Measurements from ENCODE around the gene ZNF436. TPM values are rescaled to one million over a fixed set of nuclear protein-coding genes. Genes with fewer than 3 reads are reported as not detected.
"Not testable (repeated sequence)": the region's sequence is repeated elsewhere in the genome, so short reads cannot be mapped to it uniquely, and the experiment has no call there.

ZNF436 gene
- total RNA-seq, 2 experiments from 2014 or later = 3.7 to 4.4 TPM

- H3K36me3 Mint-ChIP-seq = peaks cover 58% of the 10 kb centered on the region
- no peak overlapping the region for H3K4me3 Mint-ChIP-seq
- H3K27ac Mint-ChIP-seq = no peak overlapping the region
- no peaks in the 10 kb centered on the region for H3K27me3 Mint-ChIP-seq
- DNase-seq = no peak
- H3K4me1 Mint-ChIP-seq = peaks cover 21% of the 10 kb centered on the region
- no peaks in the 10 kb centered on the region for H3K9me3 Mint-ChIP-seq
Measured at GRCh38 chr1:23330846-23331245, 38.8 kb downstream of the ZNF436 start.

GRCh38 chr1:23325393-23325792 lies 44.2 kb downstream of the ZNF436 start:
- Mint-ChIP-seq H3K9me3 (no peaks in the 10 kb centered on the region), H3K27ac (no peak overlapping the region), H3K4me3 (no peak overlapping the region), H3K27me3 (no peaks in the 10 kb centered on the region), H3K36me3 (peaks cover 46% of the 10 kb centered on the region), H3K4me1 (peaks cover 11% of the 10 kb centered on the region)
- no peak for DNase-seq

GRCh38 chr1:23322770-23323169 lies 46.9 kb downstream of the ZNF436 start:
- no peak for DNase-seq
- H3K27ac Mint-ChIP-seq = no peak overlapping the region
- H3K4me3 Mint-ChIP-seq = no peak overlapping the region
- peaks cover 9% of the 10 kb centered on the region for H3K4me1 Mint-ChIP-seq
- H3K36me3 Mint-ChIP-seq = peaks cover 43% of the 10 kb centered on the region
- no peaks in the 10 kb centered on the region for H3K27me3 Mint-ChIP-seq
- no peaks in the 10 kb centered on the region for H3K9me3 Mint-ChIP-seq

GRCh38 chr1:23310280-23310679 lies 59.4 kb downstream of the ZNF436 start:
- not testable (repeated sequence) for H3K9me3 Mint-ChIP-seq, H3K27ac Mint-ChIP-seq, DNase-seq, H3K4me1 Mint-ChIP-seq, H3K27me3 Mint-ChIP-seq, H3K4me3 Mint-ChIP-seq
- H3K36me3 Mint-ChIP-seq = peaks cover 21% of the 10 kb centered on the region

Other genes with a start within 250 kb of the ZNF436 start
- gene LUZP1, start 201.0 kb downstream of the ZNF436 start, total RNA-seq = 10 to 100 TPM; 18.4 to 20.1 TPM
- gene HTR1D, start 152.3 kb downstream of the ZNF436 start, total RNA-seq = not detected
- 100 to 1,000 TPM; 207 to 212 TPM for gene HNRNPR, start 25.6 kb downstream of the ZNF436 start, total RNA-seq
- 1 to 10 TPM; 6.3 to 7.4 TPM for gene TCEA3, start 54.9 kb upstream of the ZNF436 start, total RNA-seq
- 1 to 10 TPM; 1.2 to 2.2 TPM for gene ASAP3, start 114.3 kb upstream of the ZNF436 start, total RNA-seq
- 10 to 100 TPM; 36.1 to 37.5 TPM for gene E2F2, start 161.4 kb upstream of the ZNF436 start, total RNA-seq
- gene ID3, start 189.7 kb upstream of the ZNF436 start, total RNA-seq = 10 to 100 TPM; 59.1 to 59.5 TPM

Measured in activated naive CD8-positive, alpha-beta T cell treated with anti-CD3 and anti-CD28 coated beads for 36 hours (primary cell).